Activated naive CD4-positive, alpha-beta T cell treated with anti-CD3 and anti-CD28 coated beads, Interleukin-2, amount 50 U/mL, for 24 hours (primary cell): ENCODE results near the gene BMP5.

ENCODE experiments used
- H3K27ac Mint-ChIP-seq: one replicate; pipeline ENCODE4 v1.8.0; 2021; ENCODE audit warnings: mild to moderate bottlenecking, mixed read lengths
- H3K27me3 Mint-ChIP-seq: one replicate; pipeline ENCODE4 v1.8.0; 2021; ENCODE audit warnings: mixed read lengths
- H3K36me3 Mint-ChIP-seq: one replicate; pipeline ENCODE4 v1.8.0; 2021; ENCODE audit warnings: mixed read lengths
- H3K4me1 Mint-ChIP-seq: one replicate; pipeline ENCODE4 v1.8.0; 2021; ENCODE audit warnings: mixed read lengths
- H3K4me3 Mint-ChIP-seq: one replicate; pipeline ENCODE4 v1.8.0; 2021; ENCODE audit warnings: mild to moderate bottlenecking, mixed read lengths
- H3K9me3 Mint-ChIP-seq: one replicate; pipeline ENCODE4 v1.8.0; 2021; ENCODE audit warnings: mixed read lengths

BMP5 gene

DNA sequence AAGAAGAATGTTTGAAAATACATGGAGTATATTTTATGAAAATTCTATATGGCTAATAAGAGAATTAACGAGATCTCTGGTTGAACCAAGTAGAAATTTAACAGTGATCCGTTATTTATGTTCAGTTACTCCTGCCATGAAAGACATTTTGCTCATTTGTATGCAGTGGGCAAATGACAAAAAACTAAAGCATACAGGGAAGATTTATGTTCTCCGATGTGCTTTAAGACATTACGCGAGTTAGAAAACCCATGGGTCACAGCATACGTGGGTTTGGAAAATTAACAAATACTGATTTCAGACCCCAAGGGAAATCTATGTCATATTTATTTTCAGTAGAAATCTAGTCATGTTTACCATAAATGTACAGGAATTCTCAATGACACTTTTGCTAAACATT lies 90.1 kb downstream of the BMP5 start:
- Mint-ChIP-seq H3K27ac (no peak overlapping the region), H3K4me3 (no peak overlapping the region), H3K27me3 (no peaks in the 10 kb centered on the region), H3K9me3 (no peaks in the 10 kb centered on the region), H3K36me3 (no peaks in the 10 kb centered on the region), H3K4me1 (no peaks in the 10 kb centered on the region)

GRCh38 chr6:55782275-55782674 lies 93.1 kb downstream of the BMP5 start:
- Mint-ChIP-seq H3K4me3 (no peak overlapping the region), H3K9me3 (no peaks in the 10 kb centered on the region), H3K27ac (no peak overlapping the region), H3K36me3 (no peaks in the 10 kb centered on the region), H3K27me3 (no peaks in the 10 kb centered on the region), H3K4me1 (no peaks in the 10 kb centered on the region)

DNA sequence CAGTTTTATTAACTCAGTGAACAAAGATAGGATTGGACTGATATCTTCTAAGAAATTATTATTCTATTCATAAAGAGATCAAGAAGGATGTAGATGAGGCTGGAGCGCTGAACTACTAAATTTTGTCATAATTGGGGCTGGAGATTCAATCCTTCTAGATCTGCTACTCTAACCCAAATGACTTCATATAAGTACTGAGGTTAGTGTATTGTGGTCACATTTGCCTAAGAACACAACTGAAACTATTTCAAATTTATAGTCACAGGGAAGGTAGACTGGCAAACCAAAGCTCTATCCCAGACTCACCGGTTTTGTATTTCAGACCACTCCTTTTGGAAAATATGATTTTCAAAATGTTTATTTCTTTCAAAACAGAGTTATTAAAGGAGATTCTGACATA lies 96.7 kb downstream of the BMP5 start:
- no peak overlapping the region for H3K4me3 Mint-ChIP-seq
- no peak overlapping the region for H3K27ac Mint-ChIP-seq
- H3K36me3 Mint-ChIP-seq, result no peaks in the 10 kb centered on the region
- H3K27me3 Mint-ChIP-seq, result no peaks in the 10 kb centered on the region
- no peaks in the 10 kb centered on the region for H3K4me1 Mint-ChIP-seq
- H3K9me3 Mint-ChIP-seq, result no peaks in the 10 kb centered on the region

- H3K27ac Mint-ChIP-seq, result no peak overlapping the region
- H3K36me3 Mint-ChIP-seq, result no peaks in the 10 kb centered on the region
- H3K4me3 Mint-ChIP-seq, result no peak overlapping the region
These were observed 97.9 kb downstream of the BMP5 start for GRCh38 chr6:55777469-55777868.

DNA sequence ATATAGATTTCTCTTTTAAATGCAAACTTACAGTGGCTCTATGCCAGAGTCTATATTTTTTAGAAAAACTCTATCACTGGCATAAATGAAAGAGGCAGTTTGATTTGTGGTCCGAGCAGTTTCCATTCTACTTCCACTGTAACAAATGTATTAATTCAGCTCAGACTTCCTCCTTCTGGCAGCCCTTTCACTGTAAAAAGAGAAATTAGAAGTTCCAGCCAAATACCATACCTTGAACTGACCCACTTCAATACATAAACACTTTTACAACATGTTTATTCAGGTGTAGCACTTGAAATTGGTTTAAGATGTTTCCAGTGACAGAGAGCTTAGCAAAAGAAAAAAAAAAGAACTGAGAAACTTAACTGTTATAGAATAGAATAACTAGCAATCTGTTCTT lies 99.3 kb downstream of the BMP5 start:
- H3K36me3 Mint-ChIP-seq, result no peaks in the 10 kb centered on the region
- no peak overlapping the region for H3K27ac Mint-ChIP-seq
- H3K9me3 Mint-ChIP-seq, result no peaks in the 10 kb centered on the region
- no peaks in the 10 kb centered on the region for H3K27me3 Mint-ChIP-seq
- no peak overlapping the region for H3K4me3 Mint-ChIP-seq
- H3K4me1 Mint-ChIP-seq, result no peaks in the 10 kb centered on the region

More at GRCh38 chr6:55777469-55777868, 97.9 kb downstream of the BMP5 start:
- Mint-ChIP-seq H3K4me1 (no peaks in the 10 kb centered on the region), H3K27me3 (no peaks in the 10 kb centered on the region), H3K9me3 (no peaks in the 10 kb centered on the region)

- H3K27me3 Mint-ChIP-seq, result no peaks in the 10 kb centered on the region
- no peaks in the 10 kb centered on the region for H3K4me1 Mint-ChIP-seq
- H3K36me3 Mint-ChIP-seq, result no peaks in the 10 kb centered on the region
- no peak overlapping the region for H3K4me3 Mint-ChIP-seq
- H3K27ac Mint-ChIP-seq, result no peak overlapping the region
- H3K9me3 Mint-ChIP-seq, result no peaks in the 10 kb centered on the region
These were observed 100.4 kb downstream of the BMP5 start for GRCh38 chr6:55775029-55775318.

- Mint-ChIP-seq H3K4me1 (no peaks in the 10 kb centered on the region), H3K4me3 (no peak overlapping the region), H3K27me3 (no peaks in the 10 kb centered on the region), H3K36me3 (no peaks in the 10 kb centered on the region), H3K27ac (no peak overlapping the region), H3K9me3 (no peaks in the 10 kb centered on the region)
These were observed 100.9 kb downstream of the BMP5 start for GRCh38 chr6:55774286-55775028.

DNA sequence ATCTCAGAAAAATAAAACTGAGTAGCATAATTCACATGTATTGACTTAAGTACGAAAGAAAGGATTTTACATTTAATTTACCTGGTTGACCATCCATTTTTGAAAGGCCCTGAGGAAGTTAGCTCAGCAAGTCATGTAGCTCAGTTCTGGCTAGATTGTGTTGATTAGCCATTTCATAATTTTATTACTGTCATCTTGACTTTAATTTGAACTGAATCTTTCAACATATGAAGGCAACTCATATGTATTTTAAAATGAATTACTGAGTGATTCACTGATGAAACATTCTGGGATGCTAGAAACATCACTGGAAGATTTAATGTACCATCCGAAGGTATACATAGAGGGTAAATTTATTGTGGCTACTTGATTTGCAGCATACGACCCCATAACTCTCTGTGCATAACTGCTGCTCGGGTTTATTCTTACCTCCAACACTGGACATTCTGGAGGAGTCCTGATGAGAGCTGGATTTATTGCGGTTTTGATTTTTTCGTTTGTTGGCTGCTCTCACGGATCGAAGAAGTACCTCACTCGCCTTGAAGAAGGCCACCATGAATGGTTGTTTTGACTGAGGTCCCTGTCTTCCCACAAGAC lies 101.7 kb downstream of the BMP5 start:
- Mint-ChIP-seq H3K9me3 (no peaks in the 10 kb centered on the region), H3K36me3 (no peaks in the 10 kb centered on the region), H3K27me3 (no peaks in the 10 kb centered on the region), H3K4me3 (no peak overlapping the region), H3K27ac (no peak overlapping the region), H3K4me1 (no peaks in the 10 kb centered on the region)

- H3K9me3 Mint-ChIP-seq, result no peaks in the 10 kb centered on the region
These were observed 102.7 kb downstream of the BMP5 start for GRCh38 chr6:55772730-55773129.

GRCh38 chr6:55759536-55759935 lies 115.9 kb downstream of the BMP5 start:
- Mint-ChIP-seq H3K4me1 (no peaks in the 10 kb centered on the region), H3K27me3 (no peaks in the 10 kb centered on the region), H3K27ac (no peak overlapping the region), H3K4me3 (no peak overlapping the region), H3K36me3 (no peaks in the 10 kb centered on the region), H3K9me3 (peaks cover 8% of the 10 kb centered on the region)

More at GRCh38 chr6:55772730-55773129, 102.7 kb downstream of the BMP5 start:
- Mint-ChIP-seq H3K4me1 (no peaks in the 10 kb centered on the region), H3K27me3 (no peaks in the 10 kb centered on the region), H3K4me3 (no peak overlapping the region), H3K27ac (no peak overlapping the region), H3K36me3 (no peaks in the 10 kb centered on the region)

DNA sequence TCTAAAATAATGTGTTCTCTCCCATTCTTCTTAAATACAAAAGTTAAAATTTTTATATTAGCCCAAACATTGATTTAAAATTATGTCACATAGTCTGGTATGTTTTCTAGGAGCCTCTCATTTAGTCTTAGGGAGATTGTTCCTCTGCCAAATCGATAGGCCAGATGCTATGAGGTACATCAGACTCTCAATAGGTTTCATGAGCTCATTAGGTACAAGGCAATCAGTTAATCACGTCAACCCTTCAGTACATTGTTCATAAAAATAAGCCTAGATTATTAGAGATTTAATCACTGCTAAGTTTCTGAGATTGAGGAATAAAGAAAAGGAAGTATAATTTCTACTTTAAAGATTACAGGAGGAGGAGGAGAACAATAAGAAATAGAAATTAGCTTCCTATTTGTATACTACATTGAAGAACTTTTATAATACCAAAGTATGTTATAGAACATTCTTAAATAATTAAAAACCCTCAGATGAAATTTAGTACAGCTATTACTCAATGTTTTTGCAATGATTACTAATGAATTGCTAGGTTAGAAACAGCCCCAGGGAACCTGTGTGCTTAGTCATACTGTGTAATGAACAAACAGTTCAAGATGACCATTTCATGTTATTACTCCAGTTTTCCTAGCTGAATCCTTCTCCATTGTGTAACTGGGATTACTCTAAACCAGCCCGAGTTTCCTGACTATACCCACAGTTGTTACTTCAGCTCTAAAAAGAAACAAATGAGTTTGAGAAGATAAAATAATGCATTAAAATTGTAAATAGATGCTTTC lies 117.0 kb downstream of the BMP5 start:
- Mint-ChIP-seq H3K27me3 (no peaks in the 10 kb centered on the region), H3K27ac (no peak overlapping the region), H3K4me3 (no peak overlapping the region), H3K36me3 (no peaks in the 10 kb centered on the region), H3K9me3 (peaks cover 8% of the 10 kb centered on the region), H3K4me1 (no peaks in the 10 kb centered on the region)

DNA sequence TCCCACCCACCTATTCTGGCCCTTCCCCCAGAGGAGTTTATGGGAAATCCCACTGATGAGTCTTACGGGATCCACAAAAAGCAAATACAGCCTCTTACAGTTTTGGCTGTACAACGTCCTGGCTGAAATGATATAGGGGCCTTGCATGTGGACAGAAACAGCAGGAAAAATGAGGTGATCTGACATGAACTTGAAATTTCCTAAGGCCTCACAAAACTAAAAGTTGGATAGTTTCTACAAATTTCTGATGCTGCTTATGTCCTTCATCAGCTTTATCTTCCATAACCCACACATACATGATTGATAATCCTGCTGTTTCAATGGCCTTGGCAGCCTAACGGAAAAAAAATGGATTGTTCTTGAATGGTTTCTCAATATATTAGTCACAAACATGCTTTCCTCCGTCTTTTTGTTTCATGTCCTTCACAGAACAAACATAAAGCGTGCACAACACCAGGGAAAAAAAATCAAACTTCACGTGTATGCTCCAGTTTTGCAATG lies 118.8 kb downstream of the BMP5 start:
- no peaks in the 10 kb centered on the region for H3K27me3 Mint-ChIP-seq
- no peak overlapping the region for H3K4me3 Mint-ChIP-seq

DNA sequence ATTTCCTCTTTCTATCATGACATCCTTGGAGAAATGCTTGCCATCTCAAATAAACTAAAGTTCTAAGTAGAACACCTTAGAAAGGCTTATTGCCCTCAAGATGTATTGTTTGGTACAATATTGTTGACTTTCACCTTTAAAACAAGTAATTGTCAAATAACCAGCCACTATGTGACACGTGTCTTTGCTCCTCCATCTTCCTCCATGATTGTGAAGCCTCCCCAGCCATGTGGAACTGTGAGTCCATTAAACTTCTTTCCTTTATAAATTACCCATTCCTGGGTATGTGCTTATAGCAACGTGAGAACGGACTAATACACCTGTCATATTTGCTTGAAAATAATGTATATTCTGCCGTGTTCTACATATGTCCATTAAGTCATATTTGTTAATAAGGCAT lies 126.5 kb downstream of the BMP5 start:
- Mint-ChIP-seq H3K9me3 (peaks cover 7% of the 10 kb centered on the region), H3K36me3 (no peaks in the 10 kb centered on the region), H3K4me1 (no peaks in the 10 kb centered on the region), H3K27me3 (no peaks in the 10 kb centered on the region), H3K27ac (no peak overlapping the region), H3K4me3 (no peak overlapping the region)

More for the DNA sequence above, 118.8 kb downstream of the BMP5 start:
- no peak overlapping the region for H3K27ac Mint-ChIP-seq
- no peaks in the 10 kb centered on the region for H3K36me3 Mint-ChIP-seq
- H3K4me1 Mint-ChIP-seq, result no peaks in the 10 kb centered on the region
- H3K9me3 Mint-ChIP-seq, result peaks cover 7% of the 10 kb centered on the region

DNA sequence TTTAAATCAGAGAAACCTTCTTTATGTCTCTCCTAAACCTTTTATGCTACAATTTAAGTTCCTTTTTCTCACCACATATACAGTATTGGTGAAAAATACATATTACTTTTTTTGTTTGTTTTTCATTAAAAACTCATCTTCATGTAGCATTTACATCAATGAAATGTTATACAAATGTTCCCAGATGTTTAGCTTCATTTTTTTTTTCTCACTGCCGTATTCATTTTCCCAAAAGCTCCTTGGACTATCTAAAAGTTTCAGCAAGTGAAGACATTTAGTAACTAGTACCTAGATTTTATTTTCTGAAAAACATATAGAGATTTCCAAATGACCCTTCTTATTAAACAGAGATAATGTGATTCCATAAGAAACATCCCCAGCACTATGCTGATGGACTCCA lies 128.9 kb downstream of the BMP5 start:
- Mint-ChIP-seq H3K4me1 (no peaks in the 10 kb centered on the region), H3K36me3 (no peaks in the 10 kb centered on the region)

GRCh38 chr6:55734256-55734655 lies 141.1 kb downstream of the BMP5 start:
- Mint-ChIP-seq H3K27me3 (no peaks in the 10 kb centered on the region), H3K4me1 (no peaks in the 10 kb centered on the region), H3K9me3 (peaks cover 4% of the 10 kb centered on the region), H3K4me3 (no peak overlapping the region), H3K36me3 (no peaks in the 10 kb centered on the region), H3K27ac (no peak overlapping the region)

More for the DNA sequence above, 128.9 kb downstream of the BMP5 start:
- peaks cover 15% of the 10 kb centered on the region for H3K9me3 Mint-ChIP-seq
- H3K27ac Mint-ChIP-seq, result no peak overlapping the region
- no peaks in the 10 kb centered on the region for H3K27me3 Mint-ChIP-seq
- no peak overlapping the region for H3K4me3 Mint-ChIP-seq

DNA sequence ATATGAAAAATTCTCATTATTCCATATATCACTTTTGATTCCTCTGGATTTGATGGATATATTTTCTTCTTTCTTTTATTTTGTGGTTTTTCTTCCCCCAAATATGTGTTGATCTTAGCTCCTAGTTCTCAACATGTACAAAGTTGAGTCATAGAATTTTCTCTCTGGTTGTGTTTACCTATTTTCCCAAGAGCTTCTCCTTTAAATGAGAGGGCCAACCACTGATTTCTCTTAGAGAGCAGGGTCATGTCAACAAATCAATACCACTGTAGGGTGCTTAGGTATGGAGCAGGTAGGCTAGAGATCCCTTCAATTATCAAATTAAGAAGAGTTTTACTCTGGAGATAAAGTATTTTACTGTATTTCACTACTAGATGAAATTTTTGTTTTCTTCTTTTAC lies 145.7 kb downstream of the BMP5 start:
- Mint-ChIP-seq H3K36me3 (no peaks in the 10 kb centered on the region), H3K27ac (no peak overlapping the region), H3K4me1 (no peaks in the 10 kb centered on the region), H3K9me3 (peaks cover 9% of the 10 kb centered on the region), H3K4me3 (no peak overlapping the region), H3K27me3 (no peaks in the 10 kb centered on the region)
